ENCODE measurements around the gene LILRB4. TPM values are rescaled to one million over a fixed set of nuclear protein-coding genes. Genes with fewer than 3 reads are reported as not detected.

The LILRB4 gene
- total and polyA plus RNA-seq, 9 of the 15 experiments (the other 6 are each of a cell fraction or from before 2014, with no cell fraction given): not detected

DNA sequence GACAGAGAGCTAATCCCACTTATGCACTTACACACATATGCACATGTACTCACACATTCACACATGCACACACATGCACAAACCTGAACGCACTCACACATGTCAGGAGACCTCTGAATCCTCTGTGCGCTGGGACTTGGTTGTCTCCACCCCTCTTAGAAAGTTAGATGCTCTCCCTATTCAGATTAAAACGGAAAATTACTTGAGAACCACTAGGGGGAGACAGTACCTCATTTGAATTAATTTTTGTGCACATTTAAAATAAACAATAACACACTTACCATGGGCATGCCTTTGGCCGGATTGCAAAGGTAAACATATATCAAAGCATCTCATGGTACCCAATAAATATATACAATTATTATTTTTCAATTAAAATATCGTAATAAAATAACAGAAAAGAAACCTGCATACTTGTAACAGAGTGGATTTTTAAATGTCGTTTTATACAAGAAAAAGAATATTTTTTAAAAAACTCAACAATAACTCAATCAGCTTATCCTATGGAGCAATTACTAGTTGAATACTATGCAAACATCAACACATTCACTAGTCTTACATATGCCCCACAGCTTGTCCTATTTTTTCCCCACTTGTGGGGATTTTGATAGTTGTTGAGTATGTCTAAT is 9.5 kb upstream of the LILRB4 start (continued):
- TF ChIP-seq ZNF518B (CRISPR knock-in tag; IDR thresholded peaks at IDR 0.05) (no peak), RNF2 (IDR thresholded peaks at IDR 0.05) (no peak), PHB (CRISPR knock-in tag; IDR thresholded peaks at IDR 0.05) (no peak), PRMT5 (CRISPR knock-in tag; IDR thresholded peaks at IDR 0.05) (no peak), RB1 (IDR thresholded peaks at IDR 0.05; ENCODE audit: low read depth) (no peak), ZC3H11A (IDR thresholded peaks at IDR 0.05; ENCODE audit: low read depth, low read length) (no peak), ZNF384 (IDR thresholded peaks at IDR 0.05; ENCODE audit: low read depth, low read length) (no peak), TAF7 (tag; IDR thresholded peaks at IDR 0.05) (no peak), HDAC6 (IDR thresholded peaks at IDR 0.05; ENCODE audit: low read depth, low read length) (no peak), ZNF12 (CRISPR knock-in tag; IDR thresholded peaks at IDR 0.05) (no peak)
- TF ChIP-seq, protein P1, sequence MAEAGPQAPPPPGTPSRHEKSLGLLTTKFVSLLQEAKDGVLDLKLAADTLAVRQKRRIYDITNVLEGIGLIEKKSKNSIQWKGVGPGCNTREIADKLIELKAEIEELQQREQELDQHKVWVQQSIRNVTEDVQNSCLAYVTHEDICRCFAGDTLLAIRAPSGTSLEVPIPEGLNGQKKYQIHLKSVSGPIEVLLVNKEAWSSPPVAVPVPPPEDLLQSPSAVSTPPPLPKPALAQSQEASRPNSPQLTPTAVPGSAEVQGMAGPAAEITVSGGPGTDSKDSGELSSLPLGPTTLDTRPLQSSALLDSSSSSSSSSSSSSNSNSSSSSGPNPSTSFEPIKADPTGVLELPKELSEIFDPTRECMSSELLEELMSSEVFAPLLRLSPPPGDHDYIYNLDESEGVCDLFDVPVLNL (CRISPR knock-in tag; IDR thresholded peaks at IDR 0.05; ENCODE audit: low read depth): no peak
- TF ChIP-seq, protein P2, sequence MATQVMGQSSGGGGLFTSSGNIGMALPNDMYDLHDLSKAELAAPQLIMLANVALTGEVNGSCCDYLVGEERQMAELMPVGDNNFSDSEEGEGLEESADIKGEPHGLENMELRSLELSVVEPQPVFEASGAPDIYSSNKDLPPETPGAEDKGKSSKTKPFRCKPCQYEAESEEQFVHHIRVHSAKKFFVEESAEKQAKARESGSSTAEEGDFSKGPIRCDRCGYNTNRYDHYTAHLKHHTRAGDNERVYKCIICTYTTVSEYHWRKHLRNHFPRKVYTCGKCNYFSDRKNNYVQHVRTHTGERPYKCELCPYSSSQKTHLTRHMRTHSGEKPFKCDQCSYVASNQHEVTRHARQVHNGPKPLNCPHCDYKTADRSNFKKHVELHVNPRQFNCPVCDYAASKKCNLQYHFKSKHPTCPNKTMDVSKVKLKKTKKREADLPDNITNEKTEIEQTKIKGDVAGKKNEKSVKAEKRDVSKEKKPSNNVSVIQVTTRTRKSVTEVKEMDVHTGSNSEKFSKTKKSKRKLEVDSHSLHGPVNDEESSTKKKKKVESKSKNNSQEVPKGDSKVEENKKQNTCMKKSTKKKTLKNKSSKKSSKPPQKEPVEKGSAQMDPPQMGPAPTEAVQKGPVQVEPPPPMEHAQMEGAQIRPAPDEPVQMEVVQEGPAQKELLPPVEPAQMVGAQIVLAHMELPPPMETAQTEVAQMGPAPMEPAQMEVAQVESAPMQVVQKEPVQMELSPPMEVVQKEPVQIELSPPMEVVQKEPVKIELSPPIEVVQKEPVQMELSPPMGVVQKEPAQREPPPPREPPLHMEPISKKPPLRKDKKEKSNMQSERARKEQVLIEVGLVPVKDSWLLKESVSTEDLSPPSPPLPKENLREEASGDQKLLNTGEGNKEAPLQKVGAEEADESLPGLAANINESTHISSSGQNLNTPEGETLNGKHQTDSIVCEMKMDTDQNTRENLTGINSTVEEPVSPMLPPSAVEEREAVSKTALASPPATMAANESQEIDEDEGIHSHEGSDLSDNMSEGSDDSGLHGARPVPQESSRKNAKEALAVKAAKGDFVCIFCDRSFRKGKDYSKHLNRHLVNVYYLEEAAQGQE (IDR thresholded peaks at IDR 0.05; ENCODE audit: borderline replicate concordance): peak; percentile 41; the same call in 1 of the 2 replicates
- TF ChIP-seq, protein P2 (CRISPR knock-in tag; IDR thresholded peaks at IDR 0.05; ENCODE audit: low read depth): no peak
- TF ChIP-seq, protein P3, sequence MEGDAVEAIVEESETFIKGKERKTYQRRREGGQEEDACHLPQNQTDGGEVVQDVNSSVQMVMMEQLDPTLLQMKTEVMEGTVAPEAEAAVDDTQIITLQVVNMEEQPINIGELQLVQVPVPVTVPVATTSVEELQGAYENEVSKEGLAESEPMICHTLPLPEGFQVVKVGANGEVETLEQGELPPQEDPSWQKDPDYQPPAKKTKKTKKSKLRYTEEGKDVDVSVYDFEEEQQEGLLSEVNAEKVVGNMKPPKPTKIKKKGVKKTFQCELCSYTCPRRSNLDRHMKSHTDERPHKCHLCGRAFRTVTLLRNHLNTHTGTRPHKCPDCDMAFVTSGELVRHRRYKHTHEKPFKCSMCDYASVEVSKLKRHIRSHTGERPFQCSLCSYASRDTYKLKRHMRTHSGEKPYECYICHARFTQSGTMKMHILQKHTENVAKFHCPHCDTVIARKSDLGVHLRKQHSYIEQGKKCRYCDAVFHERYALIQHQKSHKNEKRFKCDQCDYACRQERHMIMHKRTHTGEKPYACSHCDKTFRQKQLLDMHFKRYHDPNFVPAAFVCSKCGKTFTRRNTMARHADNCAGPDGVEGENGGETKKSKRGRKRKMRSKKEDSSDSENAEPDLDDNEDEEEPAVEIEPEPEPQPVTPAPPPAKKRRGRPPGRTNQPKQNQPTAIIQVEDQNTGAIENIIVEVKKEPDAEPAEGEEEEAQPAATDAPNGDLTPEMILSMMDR (IDR thresholded peaks at IDR 0.05 in 2 of 3, conservative IDR thresholded peaks at IDR 0.05 in 1 of 3; ENCODE audit: insufficient read depth in 2 of 3, low read depth in 1 of 3, low read length in 3 of 3): peak; percentile 59 to 76 (median 66); a peak in 4 of 6 replicates

Measured in K562 (cell line).